Osteoblast (primary cell): ENCODE measurements around the gene CACNA2D3. TPM values are rescaled to one million over a fixed set of nuclear protein-coding genes. Genes with fewer than 3 reads are reported as not detected.

Experiments used
- DNase-seq: peaks from one replicate; pipeline ENCODE4 v3.0.0; 2011; ENCODE audit warnings: low spot score, mixed read lengths; ENCODE audit not compliant: insufficient read length; ENCODE audit errors: missing footprints
- H2AFZ ChIP-seq: 2 replicates; pipeline ENCODE4 v1.6.0; 2011; ENCODE audit warnings: mild to moderate bottlenecking, low read length
- H3K27ac ChIP-seq: 2 replicates; pipeline ENCODE4 v1.5.1; 2011; ENCODE audit warnings: mild to moderate bottlenecking, low read depth, low read length, moderate library complexity
- H3K27me3 ChIP-seq: 2 replicates; pipeline ENCODE4 v1.6.0; 2012; ENCODE audit warnings: mild to moderate bottlenecking, control low read depth, inconsistent platforms, low read length, moderate library complexity; ENCODE audit not compliant: insufficient read depth
- H3K36me3 ChIP-seq: 2 replicates; pipeline ENCODE4 v1.5.1; 2011; ENCODE audit warnings: mild to moderate bottlenecking, low read length, control low read depth, moderate library complexity; ENCODE audit not compliant: insufficient read depth
- H3K4me1 ChIP-seq: 2 replicates; pipeline ENCODE4 v1.5.1; 2011; ENCODE audit warnings: mild to moderate bottlenecking, low read length, control low read depth, moderate library complexity; ENCODE audit not compliant: insufficient read depth
- H3K4me2 ChIP-seq: 2 replicates; pipeline ENCODE4 v1.6.0; 2011; ENCODE audit warnings: mild to moderate bottlenecking, low read length; ENCODE audit not compliant: insufficient read depth
- H3K4me3 ChIP-seq: fragments of 200-600 bp; sonication (generic); 3 replicates; pipeline ENCODE4 v1.5.1; 2012; ENCODE audit warnings: mild to moderate bottlenecking, low read length, inconsistent platforms; ENCODE audit not compliant: insufficient read depth
- H3K79me2 ChIP-seq: 2 replicates; pipeline ENCODE4 v1.6.0; 2012; ENCODE audit warnings: mild to moderate bottlenecking, low read length, control low read depth, inconsistent platforms; ENCODE audit not compliant: insufficient read depth
- H3K9me3 ChIP-seq: 2 replicates; pipeline ENCODE4 v1.5.1; 2011; ENCODE audit warnings: low read depth, low read length, control low read depth
- H4K20me1 ChIP-seq: 2 replicates; pipeline ENCODE4 v1.6.0; 2012; ENCODE audit warnings: mild to moderate bottlenecking, low read length, control low read depth; ENCODE audit not compliant: insufficient read depth
- total RNA-seq: library from RNA; depleted of rRNA; stranded (reverse); fragments of >200 nt; gene quantifications from 2 replicates; pipeline ENCODE4 v1.2.3, GENCODE V29; 2012
- TF ChIP-seq, protein P1 (sequence below): IDR thresholded peaks from 2 replicates; pipeline ENCODE4 v1.5.1; 2011; ENCODE audit warnings: mild to moderate bottlenecking, low read depth, low read length, moderate library complexity; ENCODE audit errors: extremely low read depth

CACNA2D3 gene
- total RNA-seq, 1 donor = 0.36 TPM

DNA sequence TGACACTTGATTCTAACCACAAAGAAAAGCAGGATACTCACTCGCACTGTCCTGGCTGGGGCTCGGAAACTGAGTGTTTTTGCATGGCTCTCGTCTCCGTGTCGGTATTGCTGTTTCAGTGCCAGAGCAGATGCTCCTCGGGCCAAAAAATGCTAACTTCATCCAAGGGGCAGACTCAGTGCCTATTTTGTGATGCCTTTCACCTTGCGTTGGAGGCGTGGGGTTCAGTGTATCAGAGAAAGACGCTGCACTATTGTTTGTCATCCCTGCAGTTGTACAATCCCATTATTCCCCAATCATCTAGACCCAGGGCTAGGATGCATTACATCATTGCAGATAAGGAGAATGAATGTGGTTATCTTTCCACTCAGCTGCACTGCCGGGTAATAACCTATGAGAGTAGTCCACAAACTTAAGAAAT lies 1.4 kb downstream of the CACNA2D3 start:
- Histone ChIP-seq H3K4me2 (peak overlapping the region; percentile 13), H3K4me3 (no peak overlapping the region), H3K4me1 (no peaks in the 10 kb centered on the region), H4K20me1 (no peaks in the 10 kb centered on the region), H3K9me3 (no peaks in the 10 kb centered on the region), H3K79me2 (no peaks in the 10 kb centered on the region), H2AFZ (peak overlapping the region; percentile 29), H3K27me3 (peaks cover 39% of the 10 kb centered on the region), H3K36me3 (no peaks in the 10 kb centered on the region), H3K27ac (no peak overlapping the region)
- DNase-seq = peak; percentile 90
- TF ChIP-seq, protein P1, sequence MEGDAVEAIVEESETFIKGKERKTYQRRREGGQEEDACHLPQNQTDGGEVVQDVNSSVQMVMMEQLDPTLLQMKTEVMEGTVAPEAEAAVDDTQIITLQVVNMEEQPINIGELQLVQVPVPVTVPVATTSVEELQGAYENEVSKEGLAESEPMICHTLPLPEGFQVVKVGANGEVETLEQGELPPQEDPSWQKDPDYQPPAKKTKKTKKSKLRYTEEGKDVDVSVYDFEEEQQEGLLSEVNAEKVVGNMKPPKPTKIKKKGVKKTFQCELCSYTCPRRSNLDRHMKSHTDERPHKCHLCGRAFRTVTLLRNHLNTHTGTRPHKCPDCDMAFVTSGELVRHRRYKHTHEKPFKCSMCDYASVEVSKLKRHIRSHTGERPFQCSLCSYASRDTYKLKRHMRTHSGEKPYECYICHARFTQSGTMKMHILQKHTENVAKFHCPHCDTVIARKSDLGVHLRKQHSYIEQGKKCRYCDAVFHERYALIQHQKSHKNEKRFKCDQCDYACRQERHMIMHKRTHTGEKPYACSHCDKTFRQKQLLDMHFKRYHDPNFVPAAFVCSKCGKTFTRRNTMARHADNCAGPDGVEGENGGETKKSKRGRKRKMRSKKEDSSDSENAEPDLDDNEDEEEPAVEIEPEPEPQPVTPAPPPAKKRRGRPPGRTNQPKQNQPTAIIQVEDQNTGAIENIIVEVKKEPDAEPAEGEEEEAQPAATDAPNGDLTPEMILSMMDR = no peak

DNA sequence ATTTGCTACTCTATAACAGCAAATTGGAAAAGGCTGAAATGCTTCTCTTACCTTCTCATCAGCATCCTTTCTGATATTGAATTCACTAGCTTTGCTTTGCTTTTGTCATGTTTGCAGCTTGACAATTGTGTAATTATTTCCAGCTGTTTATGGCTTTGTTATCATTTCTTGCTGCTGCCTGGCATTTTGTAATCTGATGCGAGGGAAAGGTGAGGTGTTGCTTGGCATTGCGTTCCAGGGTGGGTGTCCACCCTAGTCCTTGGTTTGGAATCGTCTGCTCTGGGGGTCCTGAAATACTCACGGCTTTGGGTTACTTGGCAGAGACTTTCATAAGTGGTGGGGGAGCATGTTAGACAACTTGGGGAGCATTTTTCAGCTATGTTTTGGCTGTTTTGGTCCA lies 2.9 kb downstream of the CACNA2D3 start:
- H3K9me3 ChIP-seq = no peaks in the 10 kb centered on the region
- no peak overlapping the region for H3K4me3 ChIP-seq
- H3K27me3 ChIP-seq = peaks cover 37% of the 10 kb centered on the region
- H2AFZ ChIP-seq = no peak overlapping the region
- DNase-seq = no peak
- H3K4me2 ChIP-seq = no peak overlapping the region
- H3K36me3 ChIP-seq = no peaks in the 10 kb centered on the region
- TF ChIP-seq, protein P1 = no peak
- no peaks in the 10 kb centered on the region for H3K79me2 ChIP-seq
- no peaks in the 10 kb centered on the region for H3K4me1 ChIP-seq
- no peaks in the 10 kb centered on the region for H4K20me1 ChIP-seq
- H3K27ac ChIP-seq = no peak overlapping the region

DNA sequence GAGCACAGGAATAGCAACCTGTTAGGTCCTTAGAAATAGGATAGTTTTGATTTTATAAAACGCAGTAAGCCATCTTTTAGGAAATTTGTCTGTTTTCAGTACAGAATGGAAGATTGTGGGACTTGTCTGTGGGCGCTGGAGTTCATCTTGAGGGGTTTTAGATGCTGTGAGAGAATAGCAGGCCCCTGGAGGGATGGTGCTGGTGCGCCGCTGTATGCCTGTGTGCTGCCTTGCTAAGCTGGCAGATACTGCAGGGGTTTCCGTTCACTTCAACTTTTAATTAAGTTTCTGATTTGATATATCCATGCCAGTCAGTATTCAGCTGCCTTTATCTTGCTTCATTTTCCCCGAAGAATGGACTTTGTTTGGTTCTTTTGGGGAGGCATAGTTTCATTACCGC lies 4.2 kb downstream of the CACNA2D3 start:
- Histone ChIP-seq H3K27me3 (peaks cover 24% of the 10 kb centered on the region), H3K4me3 (no peak overlapping the region), H2AFZ (no peak overlapping the region), H3K79me2 (no peaks in the 10 kb centered on the region), H3K9me3 (no peaks in the 10 kb centered on the region), H4K20me1 (no peaks in the 10 kb centered on the region), H3K4me2 (no peak overlapping the region), H3K36me3 (no peaks in the 10 kb centered on the region), H3K4me1 (no peaks in the 10 kb centered on the region), H3K27ac (no peak overlapping the region)
- TF ChIP-seq, protein P1 = no peak
- no peak for DNase-seq

- Histone ChIP-seq H3K4me2 (no peak overlapping the region), H3K4me3 (no peak overlapping the region), H4K20me1 (no peaks in the 10 kb centered on the region), H3K4me1 (no peaks in the 10 kb centered on the region), H3K27ac (no peak overlapping the region), H3K27me3 (peaks cover 20% of the 10 kb centered on the region), H3K9me3 (no peaks in the 10 kb centered on the region), H3K79me2 (no peaks in the 10 kb centered on the region), H2AFZ (no peak overlapping the region), H3K36me3 (no peaks in the 10 kb centered on the region)
- TF ChIP-seq, protein P1 = no peak
- DNase-seq = no peak
Measured at GRCh38 chr3:54127499-54128056, 5.2 kb downstream of the CACNA2D3 start.
